Astrocyte (in vitro differentiated cells and primary cell): ENCODE measurements around the gene FLCN. TPM values are rescaled to one million over a fixed set of nuclear protein-coding genes. Genes with fewer than 3 reads are reported as not detected.

Source experiments
- DNase-seq: peaks from one replicate; pipeline ENCODE4 v3.0.0-alpha.2; 2010; ENCODE audit warnings: low read depth
- FAIRE-seq: peaks from 2 replicates; lab custom pipeline; 2011; peaks lifted over from hg19 to GRCh38; lab: Jason Lieb, UNC
- H2AFZ ChIP-seq: 2 replicates; pipeline ENCODE4 v1.6.0; 2012; ENCODE audit warnings: low read depth, low read length, inconsistent platforms
- H3K27ac ChIP-seq: 2 replicates; pipeline ENCODE4 v1.5.1; 2011; ENCODE audit warnings: low read depth, low read length, inconsistent platforms
- H3K27me3 ChIP-seq: 2 replicates; pipeline ENCODE4 v1.6.0; 2011; ENCODE audit warnings: low read length, inconsistent platforms; ENCODE audit not compliant: insufficient read depth
- H3K36me3 ChIP-seq: 2 replicates; pipeline ENCODE4 v1.5.1; 2011; ENCODE audit warnings: low read length, inconsistent platforms; ENCODE audit not compliant: insufficient read depth
- H3K4me1 ChIP-seq: 2 replicates; pipeline ENCODE4 v1.5.1; 2011; ENCODE audit warnings: low read length, inconsistent platforms; ENCODE audit not compliant: insufficient read depth
- H3K4me2 ChIP-seq: 2 replicates; pipeline ENCODE4 v1.6.0; 2012; ENCODE audit warnings: low read length, inconsistent platforms
- H3K4me3 ChIP-seq: 2 replicates; pipeline ENCODE4 v1.5.1; 2011; ENCODE audit warnings: low read depth, mild to moderate bottlenecking, low read length, inconsistent platforms; ENCODE audit not compliant: insufficient read depth
- H3K79me2 ChIP-seq: 2 replicates; pipeline ENCODE4 v1.6.0; 2012; ENCODE audit warnings: mild to moderate bottlenecking, low read length, inconsistent platforms; ENCODE audit not compliant: insufficient read depth
- H3K9ac ChIP-seq: 2 replicates; pipeline ENCODE4 v1.6.0; 2012; ENCODE audit warnings: mild to moderate bottlenecking, low read length, inconsistent platforms
- H3K9me3 ChIP-seq: 2 replicates; pipeline ENCODE4 v1.5.1; 2012; ENCODE audit warnings: low read depth, mild to moderate bottlenecking, low read length, inconsistent platforms; ENCODE audit not compliant: insufficient read depth
- H4K20me1 ChIP-seq: 2 replicates; pipeline ENCODE4 v1.6.0; 2012; ENCODE audit warnings: low read length, inconsistent platforms; ENCODE audit not compliant: insufficient read depth
- H3K27ac Mint-ChIP-seq: one replicate; pipeline ENCODE4 v1.8.0; 2021; ENCODE audit warnings: mild to moderate bottlenecking, mixed read lengths; ENCODE audit not compliant: unreplicated experiment
- H3K27me3 Mint-ChIP-seq: one replicate; pipeline ENCODE4 v1.8.0; 2021; ENCODE audit warnings: low read depth, mixed read lengths; ENCODE audit not compliant: unreplicated experiment
- H3K36me3 Mint-ChIP-seq: one replicate; pipeline ENCODE4 v1.8.0; 2021; ENCODE audit warnings: low read depth, mixed read lengths; ENCODE audit not compliant: unreplicated experiment
- H3K4me1 Mint-ChIP-seq: one replicate; pipeline ENCODE4 v1.8.0; 2021; ENCODE audit warnings: low read depth, mixed read lengths; ENCODE audit not compliant: unreplicated experiment
- H3K4me3 Mint-ChIP-seq: one replicate; pipeline ENCODE4 v1.8.0; 2021; ENCODE audit warnings: mild to moderate bottlenecking, moderate library complexity, mixed read lengths; ENCODE audit not compliant: unreplicated experiment
- H3K9me3 Mint-ChIP-seq: one replicate; pipeline ENCODE4 v1.8.0; 2021; ENCODE audit warnings: mild to moderate bottlenecking, mixed read lengths; ENCODE audit not compliant: unreplicated experiment
- CTCF ChIP-seq: IDR thresholded peaks from 2 replicates; pipeline ENCODE4 v1.5.1; 2011; ENCODE audit warnings: low read depth, mild to moderate bottlenecking, inconsistent platforms, low read length, moderate library complexity; ENCODE audit not compliant: insufficient read depth
- EZH2 ChIP-seq: IDR thresholded peaks from 2 replicates; pipeline ENCODE4 v1.6.1; 2012; ENCODE audit warnings: mild to moderate bottlenecking, low read length, inconsistent platforms; ENCODE audit not compliant: insufficient read depth
- total RNA-seq: library from RNA; stranded (reverse); gene quantifications from 2 replicates; pipeline ENCODE4 v1.2.1, GENCODE V29; 2021

Gene FLCN
- total RNA-seq, 1 donor from 2014 or later = 40.0 TPM

DNA sequence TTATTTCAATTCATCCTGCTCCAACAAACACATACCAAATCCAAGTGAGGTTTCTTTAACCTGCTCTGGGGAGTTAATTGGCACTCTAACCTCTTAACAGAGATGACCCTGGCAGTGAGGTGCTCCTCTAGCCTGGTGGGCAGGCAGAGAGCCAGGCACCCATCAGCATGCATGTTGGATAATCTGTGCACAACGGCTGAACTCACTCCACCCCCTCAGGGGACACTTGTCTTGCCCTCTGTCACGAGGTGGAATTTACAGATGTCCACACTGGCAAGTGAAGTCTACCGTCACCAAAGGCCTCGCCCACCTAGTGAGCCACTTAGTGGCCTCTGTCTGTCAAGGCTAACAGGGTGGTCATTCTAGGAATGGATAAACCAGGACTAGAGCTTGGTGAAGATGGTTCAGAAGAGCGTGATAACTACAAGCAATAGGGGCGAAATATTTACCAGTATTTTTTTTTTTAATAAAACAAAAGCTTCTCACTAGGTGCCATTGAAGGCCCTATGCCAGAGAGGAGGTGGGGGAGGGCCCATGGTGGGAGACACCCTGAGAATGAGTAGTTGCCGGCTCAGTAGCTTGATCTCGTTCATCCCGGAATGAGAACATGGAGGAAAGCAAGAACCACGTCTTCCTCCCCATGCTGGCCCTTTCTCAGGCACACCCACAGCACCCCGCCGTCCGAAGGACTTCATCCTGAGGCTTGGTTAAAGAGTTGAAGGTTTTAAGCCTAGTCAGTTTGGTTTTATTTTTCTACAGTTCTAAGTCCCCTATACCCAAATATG, 56.0 kb downstream of the FLCN start:
- Histone ChIP-seq H3K27ac (no peak overlapping the region), H3K4me1 (no peaks in the 10 kb centered on the region), H3K9me3 (no peaks in the 10 kb centered on the region), H3K27me3 (no peaks in the 10 kb centered on the region), H2AFZ (no peak overlapping the region), H3K4me3 (no peak overlapping the region), H3K9ac (no peak overlapping the region), H3K36me3 (peaks cover 63% of the 10 kb centered on the region), H3K4me2 (no peak overlapping the region), H4K20me1 (peaks cover 14% of the 10 kb centered on the region), H3K79me2 (no peaks in the 10 kb centered on the region)
- TF ChIP-seq CTCF = no peak
- H3K4me1 Mint-ChIP-seq = peaks cover 8% of the 10 kb centered on the region
- no peak for FAIRE-seq
- peaks cover 35% of the 10 kb centered on the region for H3K36me3 Mint-ChIP-seq
- no peaks in the 10 kb centered on the region for H3K27me3 Mint-ChIP-seq
- DNase-seq = no peak
- H3K27ac Mint-ChIP-seq = no peak overlapping the region
- H3K4me3 Mint-ChIP-seq = no peak overlapping the region
- no peaks in the 10 kb centered on the region for H3K9me3 Mint-ChIP-seq

DNA sequence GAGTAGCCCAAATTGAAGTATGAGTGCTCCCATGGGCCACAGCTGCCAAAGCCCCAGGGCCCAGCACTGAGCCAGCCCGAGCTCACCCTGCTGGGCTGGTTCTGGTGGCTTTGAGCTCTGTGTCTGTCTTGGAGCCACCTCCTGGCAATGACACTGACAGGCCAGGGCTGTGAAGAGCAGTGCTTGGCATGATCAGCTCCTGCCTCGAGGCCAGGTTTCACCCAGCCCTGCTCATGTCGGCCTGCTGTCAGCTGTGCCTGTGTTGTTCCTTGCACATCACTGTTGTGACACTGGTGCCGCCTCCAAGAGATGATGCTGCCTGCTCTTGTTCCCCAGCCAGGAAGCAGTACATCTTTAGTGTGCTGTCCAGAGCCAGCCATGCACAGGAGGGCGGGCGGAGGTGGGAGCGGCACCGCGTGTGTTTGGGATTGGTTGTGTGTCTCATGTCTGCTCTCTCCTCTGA, 56.8 kb downstream of the FLCN start:
- Mint-ChIP-seq H3K9me3 (no peaks in the 10 kb centered on the region), H3K4me1 (peaks cover 2% of the 10 kb centered on the region), H3K4me3 (no peak overlapping the region), H3K27me3 (no peaks in the 10 kb centered on the region), H3K36me3 (peaks cover 32% of the 10 kb centered on the region), H3K27ac (no peak overlapping the region)
- Histone ChIP-seq H3K4me2 (no peak overlapping the region), H3K4me1 (no peaks in the 10 kb centered on the region), H3K27ac (no peak overlapping the region), H3K9me3 (no peaks in the 10 kb centered on the region), H2AFZ (no peak overlapping the region), H4K20me1 (peaks cover 14% of the 10 kb centered on the region), H3K36me3 (peaks cover 67% of the 10 kb centered on the region), H3K27me3 (no peaks in the 10 kb centered on the region), H3K9ac (no peak overlapping the region), H3K4me3 (no peak overlapping the region), H3K79me2 (no peaks in the 10 kb centered on the region)
- DNase-seq = no peak
- TF ChIP-seq CTCF (no peak), EZH2 (no peak)
- no peak for FAIRE-seq

DNA sequence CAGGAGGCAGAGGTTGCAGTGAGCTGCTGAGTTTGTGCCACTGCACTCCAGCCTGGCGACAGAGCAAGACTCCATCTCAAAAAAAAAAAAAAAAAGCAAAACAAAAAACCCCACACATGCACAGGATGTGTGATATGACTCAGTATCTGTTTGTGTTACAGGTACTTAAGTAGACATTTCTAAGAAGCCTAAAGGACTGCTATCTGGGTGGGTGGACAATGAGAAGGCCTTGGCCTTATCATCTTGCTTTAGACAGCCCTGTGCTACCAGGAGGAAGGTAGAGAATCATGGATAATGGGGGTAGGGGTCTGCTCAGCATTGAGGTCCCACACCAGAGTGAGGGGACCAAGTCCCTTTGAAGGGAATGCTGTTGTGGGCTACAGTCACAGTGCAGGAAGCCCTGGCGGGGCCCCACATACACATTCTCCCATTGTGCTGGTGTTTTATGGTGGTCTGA, 57.6 kb downstream of the FLCN start:
- no peak overlapping the region for H3K4me3 Mint-ChIP-seq
- H2AFZ ChIP-seq = no peak overlapping the region
- no peaks in the 10 kb centered on the region for H3K79me2 ChIP-seq
- H4K20me1 ChIP-seq = peaks cover 14% of the 10 kb centered on the region
- H3K4me1 ChIP-seq = no peaks in the 10 kb centered on the region
- no peaks in the 10 kb centered on the region for H3K27me3 ChIP-seq
- H3K9me3 Mint-ChIP-seq = no peaks in the 10 kb centered on the region
- no peak overlapping the region for H3K4me3 ChIP-seq
- peaks cover 30% of the 10 kb centered on the region for H3K36me3 Mint-ChIP-seq
- H3K27ac ChIP-seq = no peak overlapping the region
- no peak for DNase-seq
- H3K4me2 ChIP-seq = no peak overlapping the region
- no peaks in the 10 kb centered on the region for H3K9me3 ChIP-seq
- H3K36me3 ChIP-seq = peaks cover 72% of the 10 kb centered on the region
- H3K27me3 Mint-ChIP-seq = no peaks in the 10 kb centered on the region
- H3K9ac ChIP-seq = no peak overlapping the region
- no peak for FAIRE-seq
- H3K27ac Mint-ChIP-seq = peak overlapping the region; percentile 34
- H3K4me1 Mint-ChIP-seq = no peaks in the 10 kb centered on the region
- TF ChIP-seq CTCF (no peak), EZH2 (no peak)
